HEK293 (cell line): ENCODE data around the gene SYCE1.

ENCODE experiments used
- CTCF ChIA-PET: fragments of 350-600 bp; formaldehyde crosslinking; extraction: SDS; loops from one replicate; lab custom pipeline; 2021; ENCODE audit warnings: antibody characterized with exemption; lab: Yijun Ruan, JAX
- POLR2A ChIA-PET: fragments of 300-600 bp; formaldehyde crosslinking; extraction: SDS; loops from one replicate; lab custom pipeline; 2020; ENCODE audit warnings: antibody characterized with exemption, inconsistent platforms; lab: Yijun Ruan, JAX
- H3K27ac ChIP-seq: fragments of 200-500 bp; sonication (Bioruptor generic); 2 replicates; pipeline ENCODE4 v1.5.1; 2014; ENCODE audit warnings: low read depth, low read length, control low read depth, inconsistent platforms; ENCODE audit errors: extremely low read depth
- H3K36me3 ChIP-seq, 2 experiments: fragments of 200-500 bp in 1 of 2; sonication (Bioruptor generic) in 1 of 2; 1 replicate in 1 of 2; 2 replicates in 1 of 2; pipeline ENCODE4 v1.5.1; 2014 to 2017; ENCODE audit warnings: inconsistent platforms in 2 of 2, low read length in 2 of 2; ENCODE audit not compliant: control insufficient read depth in 2 of 2, insufficient read depth in 1 of 2
- H3K4me1 ChIP-seq: fragments of 200-500 bp; sonication (Bioruptor generic); 2 replicates; pipeline ENCODE4 v1.5.1; 2014; ENCODE audit warnings: mild to moderate bottlenecking, low read length, inconsistent platforms; ENCODE audit not compliant: control insufficient read depth, insufficient read depth
- H3K4me3 ChIP-seq: 2 replicates; pipeline ENCODE4 v1.5.1; 2011; ENCODE audit warnings: low read depth, mild to moderate bottlenecking, control low read depth, low read length, moderate library complexity
- H3K9me3 ChIP-seq: fragments of 200-500 bp; sonication (Bioruptor generic); 2 replicates; pipeline ENCODE4 v1.5.1; 2014; ENCODE audit warnings: low read depth, low read length, inconsistent platforms; ENCODE audit not compliant: control insufficient read depth, insufficient read depth
- HIC1 ChIP-seq: fragments of 450-650 bp; formaldehyde crosslinking; IDR thresholded peaks from 2 replicates; pipeline ENCODE4 v1.5.1; 2016; ENCODE audit warnings: missing biosample characterization, missing genetic modification characterization
- IKZF3 ChIP-seq: fragments of 450-650 bp; IDR thresholded peaks from 2 replicates; pipeline ENCODE4 v1.5.0; 2018; ENCODE audit warnings: missing biosample characterization, mild to moderate bottlenecking, missing genetic modification characterization, moderate library complexity
- KLF1 ChIP-seq: fragments of 450-650 bp; formaldehyde crosslinking; IDR thresholded peaks from 2 replicates; pipeline ENCODE4 v1.5.1; 2016; ENCODE audit warnings: missing biosample characterization, missing genetic modification characterization
- KLF8 ChIP-seq: fragments of 450-650 bp; formaldehyde crosslinking; IDR thresholded peaks from 2 replicates; pipeline ENCODE4 v1.5.1; 2016; ENCODE audit warnings: missing biosample characterization, missing genetic modification characterization
- TCF7L2 ChIP-seq: IDR thresholded peaks from 2 replicates; pipeline ENCODE4 v1.6.1; 2011; ENCODE audit warnings: low read depth, mild to moderate bottlenecking, inconsistent platforms, low read length, moderate library complexity, borderline replicate concordance
- ZBTB17 ChIP-seq: fragments of 450-650 bp; formaldehyde crosslinking; IDR thresholded peaks from 2 replicates; pipeline ENCODE4 v1.5.1; 2016; ENCODE audit warnings: missing biosample characterization, missing genetic modification characterization
- ZBTB20 ChIP-seq: fragments of 450-650 bp; formaldehyde crosslinking; IDR thresholded peaks from 2 replicates; pipeline ENCODE4 v1.5.1; 2016; ENCODE audit warnings: missing biosample characterization, missing genetic modification characterization
- ZFHX2 ChIP-seq: fragments of 450-650 bp; formaldehyde crosslinking; conservative IDR thresholded peaks from 2 replicates; pipeline ENCODE4 v1.5.1; 2016; ENCODE audit warnings: missing biosample characterization, missing genetic modification characterization
- ZFP69B ChIP-seq: fragments of 450-650 bp; formaldehyde crosslinking; IDR thresholded peaks from 2 replicates; pipeline ENCODE4 v1.5.1; 2016; ENCODE audit warnings: missing biosample characterization, missing genetic modification characterization
- ZIC2 ChIP-seq: fragments of 450-650 bp; formaldehyde crosslinking; IDR thresholded peaks from 2 replicates; pipeline ENCODE4 v1.5.1; 2016; ENCODE audit warnings: missing biosample characterization, missing genetic modification characterization
- ZNF112 ChIP-seq: fragments of 450-650 bp; formaldehyde crosslinking; IDR thresholded peaks from 2 replicates; pipeline ENCODE4 v1.5.0; 2017; ENCODE audit warnings: missing biosample characterization, missing genetic modification characterization
- ZNF155 ChIP-seq: fragments of 450-650 bp; formaldehyde crosslinking; IDR thresholded peaks from 2 replicates; pipeline ENCODE4 v1.5.1; 2016; ENCODE audit warnings: missing biosample characterization, missing genetic modification characterization
- ZNF169 ChIP-seq: fragments of 450-650 bp; formaldehyde crosslinking; IDR thresholded peaks from 2 replicates; pipeline ENCODE4 v1.5.1; 2016; ENCODE audit warnings: missing biosample characterization, missing genetic modification characterization
- ZNF202 ChIP-seq: fragments of 450-650 bp; formaldehyde crosslinking; IDR thresholded peaks from 2 replicates; pipeline ENCODE4 v1.5.1; 2016; ENCODE audit warnings: missing biosample characterization, missing genetic modification characterization, borderline replicate concordance
- ZNF366 ChIP-seq: fragments of 450-650 bp; formaldehyde crosslinking; conservative IDR thresholded peaks from 2 replicates; pipeline ENCODE4 v1.5.1; 2016; ENCODE audit warnings: missing biosample characterization, missing genetic modification characterization
- ZNF394 ChIP-seq: fragments of 450-650 bp; formaldehyde crosslinking; IDR thresholded peaks from 2 replicates; pipeline ENCODE4 v1.5.1; 2016; ENCODE audit warnings: missing biosample characterization, missing genetic modification characterization, mild to moderate bottlenecking, moderate library complexity, borderline replicate concordance
- ZNF48 ChIP-seq: fragments of 450-650 bp; formaldehyde crosslinking; IDR thresholded peaks from 2 replicates; pipeline ENCODE4 v1.5.1; 2016; ENCODE audit warnings: missing biosample characterization, missing genetic modification characterization
- ZNF555 ChIP-seq: fragments of 450-650 bp; formaldehyde crosslinking; conservative IDR thresholded peaks from 2 replicates; pipeline ENCODE4 v1.5.1; 2017; ENCODE audit warnings: missing biosample characterization, mild to moderate bottlenecking, missing genetic modification characterization, inconsistent platforms
- ZNF639 ChIP-seq: fragments of 450-650 bp; formaldehyde crosslinking; IDR thresholded peaks from 2 replicates; pipeline ENCODE4 v1.5.1; 2016; ENCODE audit warnings: missing biosample characterization, missing genetic modification characterization
- ZNF692 ChIP-seq: fragments of 450-650 bp; formaldehyde crosslinking; IDR thresholded peaks from 2 replicates; pipeline ENCODE4 v1.5.1; 2016; ENCODE audit warnings: missing biosample characterization, missing genetic modification characterization
- ZNF701 ChIP-seq: fragments of 450-650 bp; formaldehyde crosslinking; IDR thresholded peaks from 2 replicates; pipeline ENCODE4 v1.5.1; 2016; ENCODE audit warnings: missing biosample characterization, missing genetic modification characterization
- ZNF837 ChIP-seq: fragments of 450-650 bp; formaldehyde crosslinking; IDR thresholded peaks from 2 replicates; pipeline ENCODE4 v1.5.1; 2016; ENCODE audit warnings: missing biosample characterization, missing genetic modification characterization
- TF ChIP-seq, protein P1 (sequence below): fragments of 450-650 bp; formaldehyde crosslinking; IDR thresholded peaks from 2 replicates; pipeline ENCODE4 v1.5.0; 2017; ENCODE audit warnings: missing biosample characterization, missing genetic modification characterization, borderline replicate concordance
- TF ChIP-seq, protein P2 (sequence below): fragments of 450-650 bp; IDR thresholded peaks from 2 replicates; pipeline ENCODE4 v1.5.1; 2018; ENCODE audit warnings: missing biosample characterization, missing genetic modification characterization
- TF ChIP-seq, protein P3 (sequence below): fragments of 450-650 bp; formaldehyde crosslinking; IDR thresholded peaks from 2 replicates; pipeline ENCODE4 v1.5.1; 2017; ENCODE audit warnings: missing biosample characterization, missing genetic modification characterization

SYCE1 gene

GRCh38 chr10:133529576-133529946 lies 35.8 kb downstream of the SYCE1 start (continued):
- no peak for TF ChIP-seq ZNF639
- TF ChIP-seq ZBTB20 (tag by site-specific recombination): no peak
- TF ChIP-seq ZNF169: no peak
- no peak for TF ChIP-seq ZNF837 (tag by site-specific recombination)
- no peak for TF ChIP-seq ZNF701 (tag by site-specific recombination)
- TF ChIP-seq HIC1 (tag by site-specific recombination): no peak
- no peak for TF ChIP-seq ZNF202 (tag by site-specific recombination)
- TF ChIP-seq ZNF692 (tag by site-specific recombination): no peak
- TF ChIP-seq KLF8 (tag by site-specific recombination): no peak
- TF ChIP-seq ZNF366 (tag by site-specific recombination): no peak
- TF ChIP-seq, all 188 proteins: peak for 0

DNA sequence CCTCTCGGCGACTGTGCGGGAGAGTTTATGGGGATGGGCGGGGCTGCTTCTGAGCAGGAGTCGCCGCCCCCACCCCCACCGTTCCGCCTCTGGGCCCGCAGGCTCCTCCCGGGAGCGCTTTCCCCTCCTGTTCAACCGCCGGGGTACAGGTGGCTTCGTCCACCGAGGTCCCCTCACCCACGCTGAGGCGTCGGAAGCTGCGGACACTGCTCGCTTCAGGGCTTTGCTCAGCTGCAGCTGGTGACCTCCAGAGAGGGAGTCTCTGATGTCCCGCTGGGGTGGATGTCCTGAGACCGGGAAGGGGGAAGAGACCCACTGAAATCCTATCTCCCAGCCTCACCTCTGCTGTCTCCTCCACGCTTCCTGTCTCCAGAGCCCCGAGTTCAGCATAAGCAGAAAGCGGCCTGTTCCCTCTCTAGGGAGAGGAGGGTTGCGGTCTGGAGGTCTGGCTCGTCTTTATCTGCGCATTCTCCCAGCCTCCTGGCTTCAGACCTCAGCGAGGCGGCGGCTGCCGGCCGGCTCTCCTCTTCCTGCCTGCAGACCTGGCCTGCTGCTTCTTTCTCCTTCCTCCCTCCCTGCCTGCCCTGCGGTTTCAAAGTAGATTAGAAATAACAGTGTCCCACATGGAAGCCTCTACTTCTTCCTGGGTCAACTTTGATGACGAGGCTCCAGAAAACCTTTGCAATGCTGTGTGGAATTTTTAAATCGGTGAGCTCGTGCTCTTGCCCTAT lies 36.4 kb downstream of the SYCE1 start:
- Histone ChIP-seq H3K4me3 (no peak overlapping the region), H3K27ac (no peak overlapping the region)
- TF ChIP-seq, protein P1, sequence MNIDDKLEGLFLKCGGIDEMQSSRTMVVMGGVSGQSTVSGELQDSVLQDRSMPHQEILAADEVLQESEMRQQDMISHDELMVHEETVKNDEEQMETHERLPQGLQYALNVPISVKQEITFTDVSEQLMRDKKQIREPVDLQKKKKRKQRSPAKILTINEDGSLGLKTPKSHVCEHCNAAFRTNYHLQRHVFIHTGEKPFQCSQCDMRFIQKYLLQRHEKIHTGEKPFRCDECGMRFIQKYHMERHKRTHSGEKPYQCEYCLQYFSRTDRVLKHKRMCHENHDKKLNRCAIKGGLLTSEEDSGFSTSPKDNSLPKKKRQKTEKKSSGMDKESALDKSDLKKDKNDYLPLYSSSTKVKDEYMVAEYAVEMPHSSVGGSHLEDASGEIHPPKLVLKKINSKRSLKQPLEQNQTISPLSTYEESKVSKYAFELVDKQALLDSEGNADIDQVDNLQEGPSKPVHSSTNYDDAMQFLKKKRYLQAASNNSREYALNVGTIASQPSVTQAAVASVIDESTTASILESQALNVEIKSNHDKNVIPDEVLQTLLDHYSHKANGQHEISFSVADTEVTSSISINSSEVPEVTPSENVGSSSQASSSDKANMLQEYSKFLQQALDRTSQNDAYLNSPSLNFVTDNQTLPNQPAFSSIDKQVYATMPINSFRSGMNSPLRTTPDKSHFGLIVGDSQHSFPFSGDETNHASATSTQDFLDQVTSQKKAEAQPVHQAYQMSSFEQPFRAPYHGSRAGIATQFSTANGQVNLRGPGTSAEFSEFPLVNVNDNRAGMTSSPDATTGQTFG (tag by site-specific recombination): no peak
- peak; percentile 25; the same call in 1 of the 2 replicates for TF ChIP-seq KLF1 (tag by site-specific recombination)
- TF ChIP-seq ZNF639: no peak
- TF ChIP-seq, protein P2, sequence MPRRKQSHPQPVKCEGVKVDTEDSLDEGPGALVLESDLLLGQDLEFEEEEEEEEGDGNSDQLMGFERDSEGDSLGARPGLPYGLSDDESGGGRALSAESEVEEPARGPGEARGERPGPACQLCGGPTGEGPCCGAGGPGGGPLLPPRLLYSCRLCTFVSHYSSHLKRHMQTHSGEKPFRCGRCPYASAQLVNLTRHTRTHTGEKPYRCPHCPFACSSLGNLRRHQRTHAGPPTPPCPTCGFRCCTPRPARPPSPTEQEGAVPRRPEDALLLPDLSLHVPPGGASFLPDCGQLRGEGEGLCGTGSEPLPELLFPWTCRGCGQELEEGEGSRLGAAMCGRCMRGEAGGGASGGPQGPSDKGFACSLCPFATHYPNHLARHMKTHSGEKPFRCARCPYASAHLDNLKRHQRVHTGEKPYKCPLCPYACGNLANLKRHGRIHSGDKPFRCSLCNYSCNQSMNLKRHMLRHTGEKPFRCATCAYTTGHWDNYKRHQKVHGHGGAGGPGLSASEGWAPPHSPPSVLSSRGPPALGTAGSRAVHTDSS (tag by site-specific recombination): no peak
- no peak for TF ChIP-seq ZFP69B (tag by site-specific recombination)
- TF ChIP-seq ZNF155 (tag by site-specific recombination): no peak
- no peak for TF ChIP-seq IKZF3
- TF ChIP-seq TCF7L2: no peak
- no peak for TF ChIP-seq ZNF112 (tag by site-specific recombination)
- TF ChIP-seq ZBTB20 (tag by site-specific recombination): peak; percentile 70
- TF ChIP-seq ZFHX2 (tag by site-specific recombination): no peak
- no peak for TF ChIP-seq ZNF48 (tag by site-specific recombination)
- TF ChIP-seq ZNF555 (tag by site-specific recombination): no peak
- TF ChIP-seq, protein P3, sequence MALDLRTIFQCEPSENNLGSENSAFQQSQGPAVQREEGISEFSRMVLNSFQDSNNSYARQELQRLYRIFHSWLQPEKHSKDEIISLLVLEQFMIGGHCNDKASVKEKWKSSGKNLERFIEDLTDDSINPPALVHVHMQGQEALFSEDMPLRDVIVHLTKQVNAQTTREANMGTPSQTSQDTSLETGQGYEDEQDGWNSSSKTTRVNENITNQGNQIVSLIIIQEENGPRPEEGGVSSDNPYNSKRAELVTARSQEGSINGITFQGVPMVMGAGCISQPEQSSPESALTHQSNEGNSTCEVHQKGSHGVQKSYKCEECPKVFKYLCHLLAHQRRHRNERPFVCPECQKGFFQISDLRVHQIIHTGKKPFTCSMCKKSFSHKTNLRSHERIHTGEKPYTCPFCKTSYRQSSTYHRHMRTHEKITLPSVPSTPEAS (tag by site-specific recombination): no peak
- TF ChIP-seq ZNF394 (tag by site-specific recombination): no peak
- TF ChIP-seq ZBTB17: peak; percentile 49; the same call in 1 of the 2 replicates
- no peak for TF ChIP-seq ZIC2 (tag by site-specific recombination)

More for the DNA sequence above, 36.4 kb downstream of the SYCE1 start:
- ChIA-PET CTCF (interaction anchor here (0.7 to 1.0 kb wide), 3 partner anchors 9 to 200 kb away, joined by 3 to 5 read pairs (median 3); no protein-coding TSS in a partner anchor), POLR2A (no interaction called here)
- Histone ChIP-seq H3K9me3 (no peaks in the 10 kb centered on the region), H3K36me3 (no peaks in the 10 kb centered on the region), H3K4me1 (no peaks in the 10 kb centered on the region)
